Activated CD8-positive, alpha-beta memory T cell treated with anti-CD3 and anti-CD28 coated beads, Interleukin-2, amount 10 ng/mL, durations not matched to agents 7 days and 5 days (primary cell): ENCODE measurements around the gene CUX1. TPM values are rescaled to one million over a fixed set of nuclear protein-coding genes. Genes with fewer than 3 reads are reported as not detected.
"Not testable (repeated sequence)": the region's sequence is repeated elsewhere in the genome, so short reads cannot be mapped to it uniquely, and the experiment has no call there.

Experiments
- ATAC-seq: fragments of 150-1000 bp; cut with Tn5 transposase; one replicate; pipeline ENCODE4 v1.10.0; 2021; ENCODE audit warnings: moderate library complexity
- CTCF ChIA-PET: fragments of 350-600 bp; sonication (Branson Sonifier 250); formaldehyde crosslinking; loops from one replicate; lab custom pipeline; 2021; ENCODE audit warnings: antibody characterized with exemption; lab: Charles Lee
- DNase-seq: peaks from one replicate; pipeline ENCODE4 v3.0.0-alpha.2; 2020
- H3K27ac Mint-ChIP-seq: one replicate; pipeline ENCODE4 v1.8.0; 2021; ENCODE audit warnings: mild to moderate bottlenecking, mixed read lengths
- H3K27me3 Mint-ChIP-seq: one replicate; pipeline ENCODE4 v1.8.0; 2021; ENCODE audit warnings: mixed read lengths
- H3K36me3 Mint-ChIP-seq: one replicate; pipeline ENCODE4 v1.8.0; 2021; ENCODE audit warnings: mild to moderate bottlenecking, mixed read lengths
- H3K4me1 Mint-ChIP-seq: one replicate; pipeline ENCODE4 v1.8.0; 2021; ENCODE audit warnings: mixed read lengths
- H3K4me3 Mint-ChIP-seq: one replicate; pipeline ENCODE4 v1.8.0; 2021; ENCODE audit warnings: mild to moderate bottlenecking, moderate library complexity, mixed read lengths
- H3K9me3 Mint-ChIP-seq: one replicate; pipeline ENCODE4 v1.8.0; 2022; ENCODE audit warnings: low read depth, mixed read lengths
- total RNA-seq, 2 experiments: library from RNA; stranded (reverse); gene quantifications; one replicate each; pipeline ENCODE4 v1.2.3, GENCODE V29; 2021

CUX1 gene
- total RNA-seq, 2 experiments from 2014 or later, result 24.0 to 28.7 TPM

DNA sequence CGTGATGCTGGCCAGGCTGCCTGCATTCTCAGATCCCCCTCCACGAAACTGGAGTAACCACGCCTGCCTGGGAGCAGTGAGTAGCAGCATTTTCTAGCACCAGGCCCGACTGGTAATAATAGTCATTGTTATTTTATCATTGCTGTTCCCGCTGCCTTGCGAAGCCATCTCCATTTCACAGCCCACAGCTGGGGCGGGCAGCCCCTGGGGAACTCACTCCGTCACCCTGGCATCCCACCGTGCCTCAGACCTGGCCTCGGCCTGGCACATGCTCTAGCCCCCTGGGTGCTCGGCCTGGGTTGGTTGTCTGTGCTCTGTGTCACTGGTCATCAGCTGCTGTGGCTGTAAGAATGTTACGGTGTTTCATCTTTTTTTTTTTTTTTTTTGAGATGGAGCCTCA, 411.5 kb downstream of the CUX1 start:
- no peak overlapping the region for H3K27ac Mint-ChIP-seq
- no peaks in the 10 kb centered on the region for H3K9me3 Mint-ChIP-seq
- CTCF ChIA-PET, result interaction anchor here (1.3 kb wide), 1 partner anchor 687 kb away, joined by 5 read pairs; no protein-coding TSS in a partner anchor
- H3K27me3 Mint-ChIP-seq, result no peaks in the 10 kb centered on the region
- H3K4me1 Mint-ChIP-seq, result peaks cover under 1% of the 10 kb centered on the region
- ATAC-seq (no peak), DNase-seq (no peak)
- H3K4me3 Mint-ChIP-seq, result no peak overlapping the region
- no peaks in the 10 kb centered on the region for H3K36me3 Mint-ChIP-seq

GRCh38 chr7:102230162-102230561, 412.7 kb downstream of the CUX1 start:
- CTCF ChIA-PET, H3K27me3 Mint-ChIP-seq, DNase-seq, H3K4me3 Mint-ChIP-seq, H3K36me3 Mint-ChIP-seq, H3K4me1 Mint-ChIP-seq, H3K27ac Mint-ChIP-seq, H3K9me3 Mint-ChIP-seq, ATAC-seq: not testable (repeated sequence)

GRCh38 chr7:102230593-102230992, 413.2 kb downstream of the CUX1 start:
- Mint-ChIP-seq H3K4me1 (no peaks in the 10 kb centered on the region), H3K9me3 (no peaks in the 10 kb centered on the region), H3K4me3 (no peak overlapping the region), H3K27ac (no peak overlapping the region), H3K36me3 (no peaks in the 10 kb centered on the region), H3K27me3 (no peaks in the 10 kb centered on the region)
- no peak for DNase-seq
- CTCF ChIA-PET, result no interaction called here
- no peak for ATAC-seq

DNA sequence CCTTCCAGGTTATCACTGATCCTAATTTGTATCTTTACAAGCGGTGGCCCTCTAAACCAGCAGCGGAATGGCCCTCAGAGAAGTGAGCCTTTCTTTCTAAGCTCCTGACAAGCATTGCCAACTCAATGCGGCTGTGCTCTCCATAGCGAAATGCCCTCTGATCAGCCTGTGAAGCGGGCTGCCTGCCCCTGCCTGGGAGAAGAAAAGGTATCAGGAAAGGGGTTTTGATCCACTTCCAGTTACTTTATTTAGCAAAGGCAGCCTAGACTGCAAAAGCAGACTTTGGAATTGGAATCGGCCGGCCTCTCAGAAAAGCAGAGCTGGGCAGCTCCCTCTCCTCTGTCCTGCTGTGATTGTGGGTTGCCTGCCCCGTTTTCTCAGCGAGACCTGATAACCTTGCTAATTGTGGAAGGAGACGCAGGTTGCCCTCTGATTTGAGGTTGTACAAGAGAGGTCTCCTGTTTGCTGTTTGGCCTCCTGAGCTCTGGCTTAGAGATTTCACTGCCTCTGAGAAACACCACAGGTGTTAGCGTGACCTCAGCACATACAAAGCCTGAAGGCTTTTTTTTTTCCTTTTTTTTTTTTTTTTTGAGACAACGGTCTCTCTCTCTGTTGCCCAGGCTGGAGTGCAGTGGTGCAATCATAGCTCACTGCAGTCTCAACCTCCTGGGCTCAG, 415.3 kb downstream of the CUX1 start:
- H3K27ac Mint-ChIP-seq, result no peak overlapping the region
- no peaks in the 10 kb centered on the region for H3K27me3 Mint-ChIP-seq
- CTCF ChIA-PET, result no interaction called here
- no peaks in the 10 kb centered on the region for H3K4me1 Mint-ChIP-seq
- H3K36me3 Mint-ChIP-seq, result no peaks in the 10 kb centered on the region
- no peaks in the 10 kb centered on the region for H3K9me3 Mint-ChIP-seq
- ATAC-seq (no peak), DNase-seq (no peak)
- H3K4me3 Mint-ChIP-seq, result no peak overlapping the region

DNA sequence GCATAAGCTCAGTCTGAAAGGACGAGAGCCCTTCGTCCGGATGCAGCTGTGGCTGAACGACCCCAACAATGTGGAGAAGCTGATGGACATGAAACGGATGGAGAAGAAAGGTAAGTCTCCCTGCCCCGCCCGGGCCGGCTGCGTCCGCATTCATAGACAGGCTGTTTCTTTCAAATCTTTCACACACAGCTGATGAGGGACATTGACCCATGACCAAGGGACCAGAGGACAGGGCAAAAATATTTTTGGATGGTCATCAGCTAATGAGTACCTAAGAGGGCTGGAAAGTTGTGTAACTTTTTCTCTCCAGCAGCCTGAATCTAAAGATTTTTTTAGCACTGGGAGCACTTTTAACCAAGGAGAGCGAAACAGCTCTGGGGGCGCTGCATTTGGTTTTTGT, 416.7 kb downstream of the CUX1 start:
- DNase-seq (no peak), ATAC-seq (no peak)
- Mint-ChIP-seq H3K27me3 (no peaks in the 10 kb centered on the region), H3K9me3 (no peaks in the 10 kb centered on the region), H3K4me3 (no peak overlapping the region), H3K4me1 (no peaks in the 10 kb centered on the region), H3K36me3 (no peaks in the 10 kb centered on the region), H3K27ac (no peak overlapping the region)
- CTCF ChIA-PET, result interaction anchor here (1.3 kb wide), 1 partner anchor 631 kb away, joined by 4 read pairs; no protein-coding TSS in a partner anchor

- Mint-ChIP-seq H3K9me3 (no peaks in the 10 kb centered on the region), H3K27me3 (no peaks in the 10 kb centered on the region), H3K27ac (no peak overlapping the region), H3K4me3 (no peak overlapping the region), H3K36me3 (no peaks in the 10 kb centered on the region), H3K4me1 (no peaks in the 10 kb centered on the region)
- no peak for DNase-seq
- CTCF ChIA-PET, result interaction anchor here (1.3 kb wide), 2 partner anchors 632 kb away, joined by 4 to 5 read pairs; no protein-coding TSS in a partner anchor
- no peak for ATAC-seq
Observed at GRCh38 chr7:102234801-102235550, 417.6 kb downstream of the CUX1 start.

DNA sequence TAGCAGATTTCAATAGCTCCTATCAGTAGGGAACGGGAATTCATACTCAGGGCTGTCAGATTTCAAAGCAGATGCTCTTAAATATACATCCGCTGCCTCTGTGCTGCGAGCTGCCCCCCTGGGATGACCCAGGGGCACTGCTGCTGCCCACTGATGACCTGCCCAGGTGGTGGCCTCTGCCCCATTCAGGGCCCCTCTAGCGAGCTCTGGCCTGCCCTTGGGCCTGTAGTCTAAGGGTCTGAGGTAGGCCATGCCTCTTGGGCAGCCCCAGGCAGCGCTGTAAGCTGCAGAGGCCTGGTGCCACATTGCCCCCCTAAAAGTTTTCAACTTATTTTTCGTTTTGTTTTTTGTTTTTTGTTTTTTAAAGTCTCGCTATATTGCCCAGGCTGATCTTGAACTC, 418.7 kb downstream of the CUX1 start:
- no peaks in the 10 kb centered on the region for H3K4me1 Mint-ChIP-seq
- no peak overlapping the region for H3K4me3 Mint-ChIP-seq
- ATAC-seq (no peak), DNase-seq (no peak)
- CTCF ChIA-PET, result interaction anchor here (0.6 to 1.9 kb wide), 9 partner anchors 9 to 694 kb away, joined by 3 to 9 read pairs (median 3); no protein-coding TSS in a partner anchor
- no peak overlapping the region for H3K27ac Mint-ChIP-seq
- no peaks in the 10 kb centered on the region for H3K36me3 Mint-ChIP-seq
- H3K9me3 Mint-ChIP-seq, result no peaks in the 10 kb centered on the region
- H3K27me3 Mint-ChIP-seq, result no peaks in the 10 kb centered on the region

- Mint-ChIP-seq H3K4me1 (no peaks in the 10 kb centered on the region), H3K9me3 (no peaks in the 10 kb centered on the region), H3K27me3 (no peaks in the 10 kb centered on the region), H3K36me3 (no peaks in the 10 kb centered on the region), H3K4me3 (no peak overlapping the region), H3K27ac (no peak overlapping the region)
- CTCF ChIA-PET, result interaction anchor here (0.7 to 1.9 kb wide), 12 partner anchors 8 to 694 kb away, joined by 3 to 9 read pairs (median 3); no protein-coding TSS in a partner anchor
- ATAC-seq (peak; percentile 76), DNase-seq (peak; percentile 52)
Observed at GRCh38 chr7:102236592-102237287, 419.3 kb downstream of the CUX1 start.

- Mint-ChIP-seq H3K4me3 (no peak overlapping the region), H3K27me3 (no peaks in the 10 kb centered on the region), H3K27ac (no peak overlapping the region), H3K4me1 (no peaks in the 10 kb centered on the region), H3K36me3 (no peaks in the 10 kb centered on the region), H3K9me3 (no peaks in the 10 kb centered on the region)
- DNase-seq (no peak), ATAC-seq (no peak)
- CTCF ChIA-PET, result no interaction called here
Observed at GRCh38 chr7:102239206-102239820, 421.9 kb downstream of the CUX1 start.

DNA sequence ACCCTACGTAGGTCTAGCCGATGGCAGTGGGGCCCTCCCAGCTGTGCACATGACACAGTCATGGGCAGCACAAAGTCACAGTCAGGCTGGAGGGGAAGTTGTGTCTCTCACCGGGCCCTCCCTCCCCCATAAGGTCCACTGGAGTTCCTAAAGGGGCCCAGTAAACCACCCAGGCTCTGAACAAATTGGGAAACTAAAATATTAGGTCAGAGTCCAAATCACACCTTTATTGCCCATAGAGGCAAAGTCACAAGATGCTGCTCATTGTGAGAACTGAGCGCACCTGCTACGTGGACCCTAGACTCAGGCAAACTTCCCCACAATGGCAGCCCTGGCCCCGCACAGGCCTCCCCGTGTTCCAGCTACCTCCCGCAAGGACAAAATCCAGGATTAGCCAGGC, 424.0 kb downstream of the CUX1 start:
- H3K36me3 Mint-ChIP-seq, result no peaks in the 10 kb centered on the region
- no peaks in the 10 kb centered on the region for H3K27me3 Mint-ChIP-seq
- H3K27ac Mint-ChIP-seq, result no peak overlapping the region
- no peak for DNase-seq
- no peak overlapping the region for H3K4me3 Mint-ChIP-seq
- CTCF ChIA-PET, result interaction anchor here (0.9 kb wide), 1 partner anchor 427 kb away, joined by 4 read pairs; no protein-coding TSS in a partner anchor
- H3K4me1 Mint-ChIP-seq, result no peaks in the 10 kb centered on the region
- ATAC-seq, result no peak
- H3K9me3 Mint-ChIP-seq, result no peaks in the 10 kb centered on the region

DNA sequence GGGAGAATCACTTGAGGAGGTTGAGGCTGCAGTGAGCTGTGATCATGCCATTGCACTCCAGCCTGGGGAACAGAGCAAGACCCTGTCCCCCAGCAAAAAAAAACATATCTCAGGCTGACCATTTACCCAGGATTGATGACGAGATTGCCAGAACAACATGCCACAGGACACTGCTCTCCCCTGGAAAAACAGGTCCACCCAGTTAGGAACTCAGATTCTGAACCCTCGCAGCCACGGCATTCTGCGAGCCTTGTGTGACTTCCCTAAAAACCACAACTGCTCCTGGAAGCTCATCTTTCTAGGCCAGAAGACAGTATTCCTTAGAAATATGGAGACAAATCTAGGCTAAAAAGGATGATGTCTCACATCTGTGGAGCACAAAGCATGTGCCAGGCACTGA, 427.2 kb downstream of the CUX1 start:
- DNase-seq (no peak), ATAC-seq (no peak)
- no peaks in the 10 kb centered on the region for H3K36me3 Mint-ChIP-seq
- no peak overlapping the region for H3K4me3 Mint-ChIP-seq
- CTCF ChIA-PET, result interaction anchor here (1.4 kb wide), 1 partner anchor 8 kb away, joined by 3 read pairs; no protein-coding TSS in a partner anchor
- no peak overlapping the region for H3K27ac Mint-ChIP-seq
- H3K27me3 Mint-ChIP-seq, result no peaks in the 10 kb centered on the region
- no peaks in the 10 kb centered on the region for H3K9me3 Mint-ChIP-seq
- H3K4me1 Mint-ChIP-seq, result no peaks in the 10 kb centered on the region

DNA sequence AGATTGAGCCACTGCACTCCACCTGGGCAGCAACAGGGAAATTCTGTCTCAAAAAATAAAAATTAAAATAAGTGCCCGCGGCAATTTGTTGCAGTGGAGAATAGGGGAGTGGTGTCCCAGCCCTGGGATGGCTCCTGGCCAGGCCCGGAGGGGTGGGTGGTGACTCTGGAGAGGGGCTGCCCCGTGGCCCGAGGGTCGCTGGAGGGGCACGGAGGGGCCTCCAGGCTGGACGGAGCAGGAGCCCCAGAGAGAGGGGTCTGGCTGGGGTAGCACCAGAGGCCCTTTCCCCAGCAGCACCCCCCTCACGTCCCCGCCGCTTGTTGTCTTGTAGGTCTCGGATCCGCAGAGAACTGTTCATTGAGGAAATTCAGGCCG, 430.6 kb downstream of the CUX1 start:
- CTCF ChIA-PET, result interaction anchor here (0.6 kb wide), 1 partner anchor 696 kb away, joined by 3 read pairs; no protein-coding TSS in a partner anchor
- no peak for DNase-seq
- no peak for ATAC-seq
- no peaks in the 10 kb centered on the region for H3K4me1 Mint-ChIP-seq
- no peak overlapping the region for H3K4me3 Mint-ChIP-seq
- no peaks in the 10 kb centered on the region for H3K27me3 Mint-ChIP-seq
- H3K36me3 Mint-ChIP-seq, result no peaks in the 10 kb centered on the region
- H3K9me3 Mint-ChIP-seq, result no peaks in the 10 kb centered on the region
- H3K27ac Mint-ChIP-seq, result no peak overlapping the region
